GM10266 (cell line): ENCODE results near the gene FAM3B.
"Not testable (repeated sequence)": the region's sequence is repeated elsewhere in the genome, so short reads cannot be mapped to it uniquely, and the experiment has no call there.

Experiments
- DNase-seq: peaks from one replicate; pipeline ENCODE4 v3.0.0; 2012; ENCODE audit errors: extremely low spot score
- CTCF ChIP-seq: IDR thresholded peaks from 2 replicates; pipeline ENCODE4 v1.5.1; 2012; ENCODE audit warnings: mild to moderate bottlenecking, low read depth; ENCODE audit not compliant: control insufficient read depth, insufficient read depth; ENCODE audit errors: missing control alignments

The FAM3B gene

GRCh38 chr21:41307219-41307618 lies 9.4 kb upstream of the FAM3B start:
- DNase-seq = no peak
- no peak for TF ChIP-seq CTCF

- not testable (repeated sequence) for DNase-seq
These were observed 3.1 kb upstream of the FAM3B start for GRCh38 chr21:41313285-41314164.

GRCh38 chr21:41315726-41316125 lies 875 bp upstream of the FAM3B start:
- no peak for DNase-seq
- no peak for TF ChIP-seq CTCF

- DNase-seq = no peak
- no peak for TF ChIP-seq CTCF
These were observed 427 bp downstream of the FAM3B start for GRCh38 chr21:41317063-41317392.

GRCh38 chr21:41317458-41317857 lies 857 bp downstream of the FAM3B start:
- no peak for DNase-seq
- no peak for TF ChIP-seq CTCF

GRCh38 chr21:41318218-41318617 lies 1.6 kb downstream of the FAM3B start:
- no peak for TF ChIP-seq CTCF
- DNase-seq = no peak

- no peak for DNase-seq
- TF ChIP-seq CTCF = no peak
These were observed 2.7 kb downstream of the FAM3B start for GRCh38 chr21:41319273-41319672.
